Measurements from ENCODE around the gene ADCY3.

- TF ChIP-seq CTCF (conservative IDR thresholded peaks at IDR 0.05) (no peak), ZFX (IDR thresholded peaks at IDR 0.05) (no peak)
Measured at GRCh38 chr2:24809316-24810007, 110.6 kb downstream of the ADCY3 start.

Measured in C4-2B (cell line).